K562 (cell line): Measurements from ENCODE around the gene RIMKLB. TPM values are rescaled to one million over a fixed set of nuclear protein-coding genes. Genes with fewer than 3 reads are reported as not detected.
"Not testable (repeated sequence)": the region's sequence is repeated elsewhere in the genome, so short reads cannot be mapped to it uniquely, and the experiment has no call there.

ENCODE experiments used
- ATAC-seq: fragments of 200-7000 bp; cut with Tn5 transposase; 3 replicates; pipeline ENCODE4 v1.9.1; 2020; ENCODE audit warnings: moderate library complexity
- BruUV-seq: library from RNA; stranded (reverse); fragments of 400-500 nt; replicated peaks from 2 replicates; lab custom pipeline; 2021; lab: Mats Ljungman, UMichigan
- CTCF ChIA-PET: fragments of 300-600 bp; formaldehyde crosslinking; extraction: SDS; loops from one replicate; lab custom pipeline; 2021; ENCODE audit warnings: low intra/inter-chr PET ratio; lab: Yijun Ruan, JAX
- POLR2A ChIA-PET: fragments of 300-600, 350-650 bp; sonication (Branson Sonifier 250); formaldehyde crosslinking; extraction: SDS; loops from one replicate; lab custom pipeline; 2021; ENCODE audit warnings: antibody characterized with exemption, inconsistent platforms; lab: Yijun Ruan, JAX
- DNase-seq, 4 experiments: peaks; one replicate each; pipeline versions ENCODE4 v3.0.0 to v3.0.0-alpha.2; 2011 to 2018; ENCODE audit warnings: low spot score in 3 of 4, mixed read lengths in 3 of 4; ENCODE audit errors: extremely low read depth in 1 of 4
- FAIRE-seq: peaks from 2 replicates; lab custom pipeline; 2011; peaks lifted over from hg19 to GRCh38; lab: Jason Lieb, UNC
- H2AFZ ChIP-seq: 2 replicates; pipeline ENCODE4 v1.6.0; 2011; ENCODE audit warnings: low read depth, low read length, control low read depth, inconsistent platforms
- H3K27ac ChIP-seq: fragments of 200-600 bp; 3 replicates; pipeline ENCODE4 v1.8.0; 2011; ENCODE audit warnings: low read depth, mild to moderate bottlenecking, control low read depth, inconsistent platforms, low read length, moderate library complexity, mixed read lengths; ENCODE audit errors: extremely low read depth
- H3K27me3 ChIP-seq, 2 experiments: fragments of 300-600 bp in 1 of 2; 2 replicates in 1 of 2; 3 replicates in 1 of 2; pipeline versions ENCODE4 v1.6.0 to v1.8.0; 2011; ENCODE audit warnings: inconsistent platforms in 2 of 2, low read length in 2 of 2, mild to moderate bottlenecking in 1 of 2, mixed read lengths in 1 of 2, moderate library complexity in 1 of 2; ENCODE audit not compliant: control insufficient read depth in 2 of 2, insufficient read depth in 2 of 2
- H3K36me3 ChIP-seq: fragments of 300-600 bp; 3 replicates; pipeline ENCODE4 v1.8.0; 2011; ENCODE audit warnings: mild to moderate bottlenecking, low read length, inconsistent platforms; ENCODE audit not compliant: control insufficient read depth, insufficient read depth
- H3K4me1 ChIP-seq, 2 experiments: fragments of 200-600 bp in 1 of 2; replicated peaks in 1 of 2; 2 replicates in 1 of 2; 3 replicates in 1 of 2; pipeline versions ENCODE4 v1.5.1 to v1.8.0; 2011; ENCODE audit warnings: inconsistent platforms in 2 of 2, low read length in 2 of 2, mild to moderate bottlenecking in 1 of 2, mixed read lengths in 1 of 2, moderate library complexity in 1 of 2; ENCODE audit not compliant: control insufficient read depth in 2 of 2, insufficient read depth in 2 of 2
- H3K4me2 ChIP-seq: 2 replicates; pipeline ENCODE4 v1.6.1; 2011; ENCODE audit warnings: low read length, control low read depth, inconsistent platforms, mixed read lengths; ENCODE audit not compliant: insufficient read depth
- H3K4me3 ChIP-seq: fragments of 200-600 bp; sonication (generic), shearing (Covaris generic); 2 replicates; pipeline ENCODE4 v1.5.1; 2016; ENCODE audit warnings: control low read depth, inconsistent platforms
- H3K79me2 ChIP-seq: fragments of 200-600 bp; 3 replicates; pipeline ENCODE4 v1.8.0; 2011; ENCODE audit warnings: low read length, inconsistent platforms; ENCODE audit not compliant: control insufficient read depth, insufficient read depth
- H3K9ac ChIP-seq, 2 experiments: 2 replicates each; pipeline versions ENCODE4 v1.6.0 to v1.6.1; 2011; ENCODE audit warnings: low read depth in 2 of 2, low read length in 2 of 2, control low read depth in 1 of 2, inconsistent platforms in 1 of 2, mild to moderate bottlenecking in 1 of 2, mixed read lengths in 1 of 2; ENCODE audit not compliant: insufficient read depth in 1 of 2
- H3K9me1 ChIP-seq: one replicate; pipeline ENCODE4 v1.6.0; 2011; ENCODE audit warnings: inconsistent platforms, mild to moderate bottlenecking, low read length, moderate library complexity; ENCODE audit not compliant: control insufficient read depth, insufficient read depth
- H3K9me3 ChIP-seq: replicated peaks from 2 replicates; pipeline ENCODE4 v1.5.1; 2011; ENCODE audit warnings: low read depth, low read length, inconsistent platforms; ENCODE audit not compliant: control insufficient read depth, insufficient read depth
- H4K20me1 ChIP-seq: replicated peaks from 2 replicates; pipeline ENCODE4 v1.6.1; 2011; ENCODE audit warnings: low read length, inconsistent platforms, mixed read lengths; ENCODE audit not compliant: control insufficient read depth, insufficient read depth
- ARNT ChIP-seq, 2 experiments: fragments of 450-650 bp; IDR thresholded peaks; 2 replicates each; pipeline ENCODE4 v1.6.1; 2016; ENCODE audit warnings: mild to moderate bottlenecking in 1 of 2
- NBN ChIP-seq: fragments of 450-650 bp; IDR thresholded peaks from 2 replicates; pipeline ENCODE4 v1.6.1; 2016; ENCODE audit warnings: low read depth, mild to moderate bottlenecking
- WGBS: fragments of 100-300 bp; shearing (Covaris generic); methylation state at CpG from one replicate; pipeline ENCODE4 v1.1.6; 2016; ENCODE audit warnings: low coverage, mixed read lengths; ENCODE audit not compliant: insufficient coverage; ENCODE audit errors: missing lambda C conversion rate; 5-methylcytosine and 5-hydroxymethylcytosine counted together
- in situ Hi-C: fragments of 300-500 bp; cut with MboI; formaldehyde crosslinking; loops from 4 replicates; pipeline ENCODE4 v1.15.0; 2018; ENCODE audit warnings: inconsistent platforms, mixed read lengths
- intact Hi-C: fragments of 100-400 bp; cut with micrococcal nuclease; formaldehyde crosslinking; loops from 2 replicates; pipeline ENCODE4 v1.14.2; 2022
- polyA plus RNA-seq, 8 experiments: library from polyadenylated mRNA; depleted of rRNA in 4 of 8; stranded (reverse) in 5 of 8; unstranded in 3 of 8; fragments of >200 nt; fragmentation: Nextera tagmentation in 2 of 8; fragmentation: Illumina TruSeq in 1 of 8; extraction: Ambion mirVana in 2 of 8; extraction: Trizol in 1 of 8; gene quantifications; 2 replicates each; pipeline versions ENCODE4 v1.2.1 to v1.2.3, GENCODE V29; 2011 to 2014; ENCODE audit warnings: inconsistent platforms in 1 of 8, missing spikeins in 1 of 8
- total RNA-seq, 7 experiments: library from RNA; depleted of rRNA in 6 of 7; stranded (reverse); fragments of >200 nt in 6 of 7; fragmentation: Illumina TruSeq in 2 of 7; extraction: Trizol in 2 of 7; gene quantifications; 2 replicates each; pipeline versions ENCODE4 v1.2.1 to v1.2.3, GENCODE V29; 2011 to 2021; ENCODE audit warnings: low replicate concordance in 1 of 7
- TF ChIP-seq, protein P1 (sequence below): fragments of 250-450 bp; sonication (Bioruptor Pico); IDR thresholded peaks from 2 replicates; pipeline ENCODE4 v1.4.0; 2020; ENCODE audit warnings: mild to moderate bottlenecking, moderate library complexity, borderline replicate concordance

RIMKLB gene
- total and polyA plus RNA-seq, 9 of the 15 experiments (the other 6 are each of a cell fraction or from before 2014, with no cell fraction given) = 6.5 to 22.8 (median 17.2) TPM

DNA sequence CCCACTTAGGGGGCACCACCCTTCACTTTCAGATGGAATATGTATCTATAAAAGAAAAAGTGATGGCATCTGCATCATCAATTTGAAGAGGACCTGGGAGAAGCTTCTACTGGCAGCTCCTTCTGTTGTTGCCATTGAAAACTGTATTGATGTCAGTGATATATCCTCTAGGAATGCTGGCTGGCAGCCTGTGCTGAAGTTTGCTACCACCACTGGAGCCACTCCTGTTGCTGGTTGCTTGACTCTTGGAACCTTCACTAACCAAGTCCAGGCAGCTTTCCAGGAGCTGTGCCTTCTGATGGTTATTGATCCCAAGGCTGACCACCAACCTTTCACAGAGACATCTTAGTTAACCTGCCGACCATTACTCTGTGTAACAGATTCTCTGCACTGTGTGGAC lies 44.7 kb downstream of the RIMKLB start (continued):
- TF ChIP-seq ARNT (IDR thresholded peaks at IDR 0.05) (no peak), NBN (no peak)
- TF ChIP-seq, protein P1, sequence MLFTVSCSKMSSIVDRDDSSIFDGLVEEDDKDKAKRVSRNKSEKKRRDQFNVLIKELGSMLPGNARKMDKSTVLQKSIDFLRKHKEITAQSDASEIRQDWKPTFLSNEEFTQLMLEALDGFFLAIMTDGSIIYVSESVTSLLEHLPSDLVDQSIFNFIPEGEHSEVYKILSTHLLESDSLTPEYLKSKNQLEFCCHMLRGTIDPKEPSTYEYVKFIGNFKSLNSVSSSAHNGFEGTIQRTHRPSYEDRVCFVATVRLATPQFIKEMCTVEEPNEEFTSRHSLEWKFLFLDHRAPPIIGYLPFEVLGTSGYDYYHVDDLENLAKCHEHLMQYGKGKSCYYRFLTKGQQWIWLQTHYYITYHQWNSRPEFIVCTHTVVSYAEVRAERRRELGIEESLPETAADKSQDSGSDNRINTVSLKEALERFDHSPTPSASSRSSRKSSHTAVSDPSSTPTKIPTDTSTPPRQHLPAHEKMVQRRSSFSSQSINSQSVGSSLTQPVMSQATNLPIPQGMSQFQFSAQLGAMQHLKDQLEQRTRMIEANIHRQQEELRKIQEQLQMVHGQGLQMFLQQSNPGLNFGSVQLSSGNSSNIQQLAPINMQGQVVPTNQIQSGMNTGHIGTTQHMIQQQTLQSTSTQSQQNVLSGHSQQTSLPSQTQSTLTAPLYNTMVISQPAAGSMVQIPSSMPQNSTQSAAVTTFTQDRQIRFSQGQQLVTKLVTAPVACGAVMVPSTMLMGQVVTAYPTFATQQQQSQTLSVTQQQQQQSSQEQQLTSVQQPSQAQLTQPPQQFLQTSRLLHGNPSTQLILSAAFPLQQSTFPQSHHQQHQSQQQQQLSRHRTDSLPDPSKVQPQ = no peak
- TF ChIP-seq, all 486 proteins: peak for 0

DNA sequence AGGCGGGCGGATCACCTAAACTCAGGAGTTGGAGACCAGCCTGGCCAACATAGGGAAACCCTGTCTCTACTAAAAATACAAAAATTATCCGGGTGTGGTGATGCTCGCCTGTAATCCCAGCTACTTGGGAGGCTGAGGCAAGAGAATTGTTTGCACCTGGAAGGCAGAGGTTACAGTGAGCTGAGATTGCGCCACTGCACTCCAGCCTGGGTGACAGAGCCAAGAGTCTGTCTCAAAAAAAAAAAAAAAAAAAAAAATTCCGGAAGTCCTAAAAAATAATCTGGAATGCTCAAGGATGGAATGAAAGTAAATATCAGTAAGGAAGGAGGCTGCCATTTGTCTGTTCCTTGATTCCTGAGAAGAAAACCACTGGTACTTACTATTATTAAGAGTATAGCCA lies 45.3 kb downstream of the RIMKLB start:
- H3K9me3 ChIP-seq, H3K4me1 ChIP-seq, H3K79me2 ChIP-seq, in situ Hi-C loops, POLR2A ChIA-PET, ATAC-seq, intact Hi-C loops, H3K27ac ChIP-seq, CTCF ChIA-PET, H3K4me2 ChIP-seq, H4K20me1 ChIP-seq, H3K27me3 ChIP-seq, H2AFZ ChIP-seq, DNase-seq, H3K9ac ChIP-seq, H3K9me1 ChIP-seq, BruUV-seq, H3K36me3 ChIP-seq, FAIRE-seq, H3K4me3 ChIP-seq: not testable (repeated sequence)
- WGBS = 87% methylated on average over 3 of the region's 6 CpGs

DNA sequence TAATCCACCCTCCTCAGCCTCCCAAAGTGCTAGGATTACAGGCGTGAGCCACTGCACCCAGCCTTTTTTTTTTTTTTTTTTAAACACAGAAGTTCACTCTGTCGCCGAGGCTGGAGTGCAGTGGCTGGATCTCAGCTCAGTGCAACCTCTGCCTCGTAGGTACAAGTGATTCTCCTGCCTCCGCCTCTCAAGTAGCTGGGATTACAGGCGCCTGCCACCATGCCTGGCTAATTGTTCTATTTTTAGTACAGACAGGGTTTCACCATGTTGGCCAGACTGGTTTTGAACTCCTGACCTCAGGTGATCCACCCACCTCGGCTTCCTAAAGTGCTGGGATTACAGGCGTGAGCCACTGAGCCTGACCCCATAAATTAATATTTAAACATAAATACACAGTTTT lies 47.8 kb downstream of the RIMKLB start:
- BruUV-seq, intact Hi-C loops, FAIRE-seq: not testable (repeated sequence)

More for the DNA sequence above, 47.8 kb downstream of the RIMKLB start:
- H3K4me3 ChIP-seq, CTCF ChIA-PET, H3K9ac ChIP-seq, H3K9me3 ChIP-seq, H3K9me1 ChIP-seq, H3K27me3 ChIP-seq, POLR2A ChIA-PET, H3K36me3 ChIP-seq, H3K4me2 ChIP-seq, H2AFZ ChIP-seq, in situ Hi-C loops, ATAC-seq, DNase-seq, H3K27ac ChIP-seq, H4K20me1 ChIP-seq, H3K4me1 ChIP-seq, H3K79me2 ChIP-seq: not testable (repeated sequence)
- 50% methylated on average over 7 of the region's 8 CpGs for WGBS
